Esophagus muscularis mucosa (tissue), 3 donors: Measurements from ENCODE around the gene CPAMD8.

ENCODE experiments used
- POLR2AphosphoS5 ChIP-seq, 2 donors: sonication (generic); formaldehyde crosslinking; IDR thresholded peaks; one replicate each; pipeline ENCODE4 v1.6.1; 2017; ENCODE audit warnings: antibody characterized with exemption in 2 of 2
- TF ChIP-seq, protein P1 (sequence below), 3 experiments: fragments of 200-600 bp in 2 of 3; fragments of 450-650 bp in 1 of 3; sonication (generic) in 2 of 3; IDR thresholded peaks; one replicate each; pipeline ENCODE4 v1.5.1; 2017 to 2019; ENCODE audit warnings: antibody characterized with exemption in 3 of 3, mild to moderate bottlenecking in 2 of 3, moderate library complexity in 1 of 3

DNA sequence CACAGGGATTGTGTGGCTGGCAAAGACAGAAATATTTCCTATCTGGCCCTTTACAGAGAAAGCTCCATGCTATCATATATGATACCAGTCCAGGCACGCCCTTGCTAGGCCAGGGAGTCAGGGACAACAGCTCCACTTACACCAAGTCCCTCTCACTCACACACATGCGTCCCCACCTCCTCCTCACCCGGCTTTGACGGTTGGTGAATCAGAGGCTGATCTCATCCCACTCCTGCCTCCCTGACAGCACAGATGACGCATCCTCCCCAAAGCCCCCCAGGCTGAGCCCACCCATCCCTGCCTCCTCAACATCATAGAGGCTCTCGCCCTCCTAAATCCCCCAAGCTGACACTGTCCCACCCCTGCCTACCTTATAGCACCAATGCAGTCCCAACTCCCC, 75.1 kb downstream of the CPAMD8 start:
- TF ChIP-seq POLR2AphosphoS5 (IDR thresholded peaks at IDR 0.05): no peak
- TF ChIP-seq, protein P1, sequence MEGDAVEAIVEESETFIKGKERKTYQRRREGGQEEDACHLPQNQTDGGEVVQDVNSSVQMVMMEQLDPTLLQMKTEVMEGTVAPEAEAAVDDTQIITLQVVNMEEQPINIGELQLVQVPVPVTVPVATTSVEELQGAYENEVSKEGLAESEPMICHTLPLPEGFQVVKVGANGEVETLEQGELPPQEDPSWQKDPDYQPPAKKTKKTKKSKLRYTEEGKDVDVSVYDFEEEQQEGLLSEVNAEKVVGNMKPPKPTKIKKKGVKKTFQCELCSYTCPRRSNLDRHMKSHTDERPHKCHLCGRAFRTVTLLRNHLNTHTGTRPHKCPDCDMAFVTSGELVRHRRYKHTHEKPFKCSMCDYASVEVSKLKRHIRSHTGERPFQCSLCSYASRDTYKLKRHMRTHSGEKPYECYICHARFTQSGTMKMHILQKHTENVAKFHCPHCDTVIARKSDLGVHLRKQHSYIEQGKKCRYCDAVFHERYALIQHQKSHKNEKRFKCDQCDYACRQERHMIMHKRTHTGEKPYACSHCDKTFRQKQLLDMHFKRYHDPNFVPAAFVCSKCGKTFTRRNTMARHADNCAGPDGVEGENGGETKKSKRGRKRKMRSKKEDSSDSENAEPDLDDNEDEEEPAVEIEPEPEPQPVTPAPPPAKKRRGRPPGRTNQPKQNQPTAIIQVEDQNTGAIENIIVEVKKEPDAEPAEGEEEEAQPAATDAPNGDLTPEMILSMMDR (IDR thresholded peaks at IDR 0.05): no peak
